GM13977 (cell line): Measurements from ENCODE around the gene GOLGA6A.
"Not testable (repeated sequence)": the region's sequence is repeated elsewhere in the genome, so short reads cannot be mapped to it uniquely, and the experiment has no call there.

Experiments used
- DNase-seq: peaks from one replicate; pipeline ENCODE4 v3.0.0; 2012; ENCODE audit warnings: low spot score
- CTCF ChIP-seq: IDR thresholded peaks from 2 replicates; pipeline ENCODE4 v1.5.1; 2012; ENCODE audit warnings: mild to moderate bottlenecking, control low read depth; ENCODE audit not compliant: insufficient read depth; ENCODE audit errors: extremely low read depth, missing control alignments
- in situ Hi-C: fragments of 300-500 bp; cut with MboI; formaldehyde crosslinking; loops from one replicate; pipeline ENCODE4 v1.12.0; 2022; ENCODE audit warnings: low sequenced_read_pairs, low pct_unique_long_range_greater_than_20kb, mixed read lengths, inconsistent platforms; ENCODE audit not compliant: unreplicated experiment

Gene GOLGA6A

GRCh38 chr15:74108611-74109010 lies 26.3 kb upstream of the GOLGA6A start:
- in situ Hi-C loops: not testable (repeated sequence)
- TF ChIP-seq CTCF: peak; percentile 25

DNA sequence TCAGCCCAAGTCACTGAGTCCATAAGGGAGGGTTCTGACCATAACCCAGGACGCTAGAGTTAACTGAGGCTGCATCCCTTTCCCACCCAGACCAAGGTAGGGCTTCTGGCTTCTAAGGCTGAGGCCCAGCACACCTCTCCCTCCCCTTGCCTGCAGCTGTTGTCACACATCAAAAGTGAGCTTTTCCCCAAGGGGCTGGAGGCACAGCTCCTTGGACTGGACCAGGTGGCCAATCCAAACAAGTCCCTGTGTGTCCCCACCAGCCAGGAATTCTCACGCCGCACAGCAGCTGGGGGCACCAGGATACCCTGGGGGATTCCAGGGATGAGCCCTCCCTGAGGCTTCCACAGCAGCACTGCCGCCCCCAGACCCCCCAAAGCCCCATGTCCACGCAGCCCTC lies 25.8 kb upstream of the GOLGA6A start:
- DNase-seq: no peak
- no peak for TF ChIP-seq CTCF
- in situ Hi-C loops: no loop called here

More at GRCh38 chr15:74108611-74109010, 26.3 kb upstream of the GOLGA6A start:
- not testable (repeated sequence) for DNase-seq

DNA sequence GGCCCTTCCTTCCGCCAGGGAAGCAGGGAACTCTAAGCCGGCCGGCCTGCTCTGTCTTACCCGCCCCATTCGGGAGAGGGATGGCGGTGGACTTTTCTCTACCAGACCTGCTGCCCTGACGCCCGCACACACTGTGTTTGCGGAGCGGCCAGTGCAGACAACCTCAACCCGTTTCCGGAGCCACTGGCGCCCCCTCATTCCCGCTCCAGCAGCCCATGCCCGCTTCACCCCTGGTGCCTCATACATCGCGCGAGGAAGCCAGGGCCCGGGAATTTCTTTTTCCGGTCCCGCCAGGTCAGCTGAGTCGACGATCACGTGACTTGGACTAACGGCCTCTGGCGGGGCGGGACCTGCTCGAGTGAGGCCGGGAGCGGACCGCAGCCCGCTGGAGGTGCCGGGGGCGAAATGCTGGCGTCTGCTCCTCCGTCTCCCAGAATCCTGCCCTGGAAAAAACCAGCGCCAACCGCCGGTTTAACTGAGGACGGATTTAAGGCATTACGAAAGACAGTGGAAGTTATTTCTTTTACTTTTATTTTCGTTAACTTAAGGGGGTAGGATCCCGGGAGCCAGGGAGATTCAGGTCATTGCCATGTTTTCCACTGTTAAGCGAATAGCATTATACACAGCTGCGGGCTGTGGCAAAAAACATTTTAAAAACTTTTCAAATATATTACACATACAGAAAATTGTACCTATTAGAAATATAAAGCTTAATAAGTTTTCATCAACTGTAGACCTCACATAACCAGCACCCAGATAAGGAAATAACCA lies 17.8 kb upstream of the GOLGA6A start:
- in situ Hi-C loops: not testable (repeated sequence)
- peak; percentile 74 for DNase-seq

GRCh38 chr15:74096753-74097474 lies 14.6 kb upstream of the GOLGA6A start:
- in situ Hi-C loops, DNase-seq: not testable (repeated sequence)

- in situ Hi-C loops, DNase-seq: not testable (repeated sequence)
Observed at GRCh38 chr15:74095610-74096009, 13.3 kb upstream of the GOLGA6A start.

- DNase-seq, in situ Hi-C loops: not testable (repeated sequence)
Observed at GRCh38 chr15:74094567-74094966, 12.2 kb upstream of the GOLGA6A start.

- in situ Hi-C loops, DNase-seq: not testable (repeated sequence)
Observed at GRCh38 chr15:74075781-74076180, 6.6 kb downstream of the GOLGA6A start.

DNA sequence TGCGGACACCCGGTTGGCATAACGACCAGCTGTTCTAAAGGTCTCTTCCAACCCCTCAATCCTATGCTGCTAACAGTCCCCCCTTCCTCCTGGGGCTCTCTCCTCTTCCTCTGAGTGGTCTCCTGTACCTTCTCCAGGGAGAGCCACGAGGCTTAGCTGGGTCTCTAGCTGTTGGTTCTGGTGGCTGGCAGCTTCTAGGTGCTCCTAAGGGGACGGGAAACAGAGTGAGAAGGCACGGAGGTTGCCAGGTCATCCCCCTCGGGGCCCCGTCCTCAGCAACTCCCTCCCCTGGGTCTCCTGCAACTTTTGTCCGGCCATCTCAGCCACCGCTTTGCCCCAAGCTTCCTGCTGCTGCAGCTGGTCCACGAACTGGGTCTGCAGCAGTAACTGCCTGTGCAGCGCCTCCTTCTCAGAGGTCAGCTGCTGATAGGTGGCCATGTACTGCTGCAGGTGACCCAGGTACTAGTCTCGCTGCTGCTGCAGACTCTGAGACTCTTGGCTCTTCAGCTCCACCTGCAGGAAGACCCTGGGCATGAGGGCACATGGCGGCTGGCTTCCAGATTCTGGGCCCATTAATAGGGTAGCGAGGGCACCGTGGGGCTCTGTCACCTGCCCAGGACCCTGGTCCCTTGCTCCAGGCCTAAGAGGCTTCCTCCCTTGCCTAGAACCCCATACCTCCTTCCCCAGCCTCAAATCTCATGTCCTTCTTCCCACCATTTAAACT lies 9.6 kb downstream of the GOLGA6A start:
- TF ChIP-seq CTCF: peak; percentile 58
- DNase-seq, in situ Hi-C loops: not testable (repeated sequence)

DNA sequence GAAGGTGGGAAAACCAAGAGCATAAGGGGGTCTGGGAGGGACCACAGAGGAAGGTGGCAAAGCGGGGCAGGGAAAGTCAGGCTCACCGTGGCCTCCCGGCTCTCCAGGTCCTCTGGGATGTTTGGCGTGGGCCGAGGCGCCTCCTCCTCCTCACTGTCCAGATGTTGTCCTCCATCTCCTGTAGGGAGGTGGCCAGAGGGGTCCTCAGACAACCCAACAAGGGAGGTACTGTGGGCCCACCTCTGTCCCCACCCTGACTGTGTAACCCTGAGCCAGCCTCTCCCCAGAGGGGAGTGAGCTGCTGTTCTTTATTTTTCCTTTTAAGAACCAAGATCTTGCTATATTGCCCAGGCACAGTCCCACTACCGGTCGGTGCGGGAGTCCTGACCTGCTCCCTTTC lies 10.2 kb downstream of the GOLGA6A start:
- in situ Hi-C loops, DNase-seq: not testable (repeated sequence)

- in situ Hi-C loops, DNase-seq: not testable (repeated sequence)
Observed at GRCh38 chr15:74071645-74072044, 10.7 kb downstream of the GOLGA6A start.
